A549 (cell line): ENCODE data around the gene USP24. TPM values are rescaled to one million over a fixed set of nuclear protein-coding genes. Genes with fewer than 3 reads are reported as not detected.

Experiments used
- ATAC-seq, 2 experiments: fragments of 200-7000 bp in 1 of 2; fragments of >200 bp in 1 of 2; cut with Nextera tagmentation in 1 of 2; cut with Tn5 transposase in 1 of 2; 3 replicates each; pipeline versions ENCODE4 v1.8.0 to v1.9.1; 2018 to 2020; ENCODE audit warnings: mild to moderate bottlenecking in 1 of 2, moderate library complexity in 1 of 2
- CTCF ChIA-PET: fragments of 300-600 bp; sonication (Branson Sonifier 250); formaldehyde crosslinking; extraction: SDS; loops from one replicate; lab custom pipeline; 2021; ENCODE audit warnings: antibody characterized with exemption, inconsistent platforms; lab: Yijun Ruan, JAX
- POLR2A ChIA-PET: fragments of 350-600 bp; formaldehyde crosslinking; extraction: SDS; loops from one replicate; lab custom pipeline; 2021; ENCODE audit warnings: antibody characterized with exemption, inconsistent platforms; lab: Yijun Ruan, JAX
- DNase-seq, 2 experiments: peaks; one replicate each; pipeline versions ENCODE4 v3.0.0 to v3.0.0-alpha.2; 2011 to 2016; ENCODE audit warnings: low read depth in 1 of 2, low spot score in 1 of 2
- FAIRE-seq: peaks from 2 replicates; lab custom pipeline; 2011; peaks lifted over from hg19 to GRCh38; lab: Jason Lieb, UNC
- H3K27ac ChIP-seq, 2 experiments: fragments of >200 bp; sonication (Bioruptor Twin); formaldehyde crosslinking; 3 replicates each; pipeline ENCODE4 v1.5.1; 2016 to 2017
- H3K4me1 ChIP-seq: fragments of >200 bp; sonication (Bioruptor Twin); formaldehyde crosslinking; 3 replicates; pipeline ENCODE4 v1.6.1; 2016
- H3K4me2 ChIP-seq: fragments of >200 bp; sonication (Bioruptor Twin); formaldehyde crosslinking; 3 replicates; pipeline ENCODE4 v1.6.1; 2016
- H3K4me3 ChIP-seq: fragments of >200 bp; sonication (Bioruptor Twin); formaldehyde crosslinking; 3 replicates; pipeline ENCODE4 v1.5.1; 2016
- H3K9me3 ChIP-seq: fragments of >200 bp; sonication (Bioruptor Twin); formaldehyde crosslinking; 3 replicates; pipeline ENCODE4 v1.6.1; 2016
- BHLHE40 ChIP-seq: IDR thresholded peaks from 2 replicates; pipeline ENCODE4 v1.6.1; 2012; ENCODE audit warnings: low read depth, low read length, inconsistent platforms
- CBX2 ChIP-seq: fragments of 200-600 bp; sonication (generic); IDR thresholded peaks from 2 replicates; pipeline ENCODE4 v1.6.1; 2016; ENCODE audit warnings: low read depth, mild to moderate bottlenecking, borderline replicate concordance
- EP300 ChIP-seq, 2 experiments: fragments of >200 bp; sonication (Bioruptor Twin); formaldehyde crosslinking; IDR thresholded peaks; 2 replicates in 1 of 2; 3 replicates in 1 of 2; pipeline ENCODE4 v1.6.1; 2016 to 2017
- ESRRA ChIP-seq: fragments of 150-350 bp; IDR thresholded peaks from 2 replicates; pipeline ENCODE4 v1.6.1; 2014; ENCODE audit warnings: mild to moderate bottlenecking, low read length, borderline replicate concordance
- FOSB ChIP-seq: fragments of 250-450 bp; sonication (Bioruptor Pico); IDR thresholded peaks from 2 replicates; pipeline ENCODE4 v1.5.0; 2020; ENCODE audit warnings: mild to moderate bottlenecking, moderate library complexity
- FOSL2 ChIP-seq, 2 experiments: fragments of 450-650 bp in 1 of 2; fragments of >200 bp in 1 of 2; sonication (Bioruptor Twin) in 1 of 2; formaldehyde crosslinking; IDR thresholded peaks; 2 replicates each; pipeline versions ENCODE4 v1.5.0 to v1.6.1; 2016 to 2020; ENCODE audit warnings: mild to moderate bottlenecking in 1 of 2, moderate library complexity in 1 of 2
- GATA3 ChIP-seq: IDR thresholded peaks from 2 replicates; pipeline ENCODE4 v1.6.1; 2012; ENCODE audit warnings: borderline replicate concordance
- HOXB5 ChIP-seq: fragments of 250-450 bp; sonication (Bioruptor Pico); IDR thresholded peaks from 2 replicates; pipeline ENCODE4 v1.5.0; 2020; ENCODE audit warnings: mild to moderate bottlenecking, moderate library complexity
- JUN ChIP-seq, 2 experiments: fragments of >200 bp; sonication (Bioruptor Twin); formaldehyde crosslinking; IDR thresholded peaks; 2 replicates in 1 of 2; 3 replicates in 1 of 2; pipeline ENCODE4 v1.6.1; 2016 to 2017
- KDM1A ChIP-seq: fragments of 200-600 bp; sonication (generic); IDR thresholded peaks from 2 replicates; pipeline ENCODE4 v1.6.1; 2016; ENCODE audit warnings: low read depth, mild to moderate bottlenecking
- MAFK ChIP-seq: fragments of 450-650 bp; IDR thresholded peaks from 2 replicates; pipeline ENCODE4 v1.6.1; 2014; ENCODE audit not compliant: partially characterized antibody
- MAZ ChIP-seq: fragments of 150-350 bp; IDR thresholded peaks from 2 replicates; pipeline ENCODE4 v1.6.1; 2014; ENCODE audit warnings: antibody characterized with exemption, low read depth, low read length, borderline replicate concordance
- MYC ChIP-seq: IDR thresholded peaks from 2 replicates; pipeline ENCODE4 v1.6.1; 2012; ENCODE audit warnings: mild to moderate bottlenecking, inconsistent platforms, low read length, improper control_type of control experiment, borderline replicate concordance
- NPAS2 ChIP-seq: fragments of 250-450 bp; sonication (Bioruptor Pico); IDR thresholded peaks from 2 replicates; pipeline ENCODE4 v1.8.0; 2022; ENCODE audit warnings: mild to moderate bottlenecking, moderate library complexity, borderline replicate concordance
- NR3C1 ChIP-seq: fragments of >200 bp; sonication (Bioruptor Twin); formaldehyde crosslinking; IDR thresholded peaks from 3 replicates; pipeline ENCODE4 v1.6.1; 2017
- RARB ChIP-seq: fragments of 250-450 bp; sonication (Bioruptor Pico); IDR thresholded peaks from 2 replicates; pipeline ENCODE4 v1.8.0; 2021; ENCODE audit warnings: mild to moderate bottlenecking, moderate library complexity
- RFX5 ChIP-seq: fragments of 450-650 bp; IDR thresholded peaks from 2 replicates; pipeline ENCODE4 v1.7.1; 2014; ENCODE audit warnings: antibody characterized with exemption, mild to moderate bottlenecking, moderate library complexity
- RNF2 ChIP-seq: fragments of 200-600 bp; sonication (generic); IDR thresholded peaks from 2 replicates; pipeline ENCODE4 v1.6.1; 2016; ENCODE audit warnings: low read depth, mild to moderate bottlenecking, antibody characterized with exemption, moderate library complexity, borderline replicate concordance
- SMC3 ChIP-seq: fragments of >200 bp; sonication (Bioruptor Twin); formaldehyde crosslinking; IDR thresholded peaks from 3 replicates; pipeline ENCODE4 v1.6.1; 2018; ENCODE audit warnings: inconsistent platforms
- TFCP2L1 ChIP-seq: fragments of 250-450 bp; sonication (Bioruptor Pico); IDR thresholded peaks from 2 replicates; pipeline ENCODE4 v1.5.0; 2021; ENCODE audit warnings: mild to moderate bottlenecking
- ZFP36 ChIP-seq: fragments of 450-650 bp; IDR thresholded peaks from 2 replicates; pipeline ENCODE4 v1.6.1; 2014; ENCODE audit warnings: borderline replicate concordance; ENCODE audit not compliant: partially characterized antibody
- WGBS: methylation state at CpG from one replicate; pipeline ENCODE4 v1.1.6; 2017; ENCODE audit errors: missing lambda C conversion rate; 5-methylcytosine and 5-hydroxymethylcytosine counted together
- polyA plus RNA-seq, 4 experiments: library from polyadenylated mRNA; depleted of rRNA in 3 of 4; stranded (reverse); fragments of >200 nt; fragmentation: RNase III in 1 of 4; extraction: RNeasy Plus Mini Kit Qiagen cat#74134 plus additional on column Dnase treatment in 1 of 4; gene quantifications; 2 replicates in 3 of 4; 3 replicates in 1 of 4; pipeline ENCODE4 v1.2.3, GENCODE V29; 2011 to 2017
- TF ChIP-seq, protein P1 (sequence below): fragments of 200-600 bp; sonication (generic); IDR thresholded peaks from 2 replicates; pipeline ENCODE4 v1.6.1; 2016; ENCODE audit warnings: antibody characterized with exemption, mild to moderate bottlenecking, moderate library complexity
- TF ChIP-seq, protein P2 (sequence below): fragments of 150-350 bp; IDR thresholded peaks from 2 replicates; pipeline ENCODE4 v1.6.1; 2014; ENCODE audit warnings: low read depth, mild to moderate bottlenecking, low read length
- TF ChIP-seq, protein P3 (sequence below): fragments of 450-650 bp; IDR thresholded peaks from 2 replicates; pipeline ENCODE4 v1.6.1; 2014; ENCODE audit warnings: antibody characterized with exemption
- TF ChIP-seq, protein P4 (sequence below): IDR thresholded peaks from 2 replicates; pipeline ENCODE4 v1.6.1; 2012
- TF ChIP-seq, protein P5 (sequence below): fragments of 250-450 bp; sonication (Bioruptor Pico); IDR thresholded peaks from 2 replicates; pipeline ENCODE4 v1.5.0; 2020; ENCODE audit warnings: low read depth, mild to moderate bottlenecking, moderate library complexity

Gene USP24
- polyA plus RNA-seq, 2 of the 4 experiments (the other 2 are of a cell fraction): 14.7 to 21.7 TPM

DNA sequence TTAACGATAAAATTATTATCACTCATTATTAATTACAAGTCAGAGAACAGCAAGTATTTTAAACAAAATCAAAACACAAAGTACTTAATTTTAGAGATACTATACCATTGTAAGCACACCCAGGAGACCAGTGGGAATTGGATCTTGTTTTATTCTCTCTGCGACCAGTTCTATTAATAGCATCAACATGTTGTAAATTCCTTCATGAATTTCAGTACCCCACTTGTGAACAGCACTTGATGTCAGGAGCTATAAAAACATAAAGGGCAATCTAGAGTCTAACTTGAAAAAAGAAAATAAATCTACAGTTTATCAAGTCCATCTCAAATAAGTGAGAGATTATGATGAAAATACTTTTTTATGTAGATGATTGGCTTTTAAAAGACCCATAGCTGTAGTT is 42.9 kb downstream of the USP24 start:
- H3K4me1 ChIP-seq: no peaks in the 10 kb centered on the region
- 91% methylated on average over 2 of the region's 2 CpGs for WGBS
- H3K4me3 ChIP-seq: no peak overlapping the region
- no peak overlapping the region for H3K4me2 ChIP-seq
- ChIA-PET CTCF (no interaction called here), POLR2A (interaction anchor here (1.3 kb wide), 1 partner anchor 43 kb away, joined by 3 read pairs; the partner anchor contains the start of gene USP24)
- DNase-seq: no peak
- no peak for ATAC-seq
- FAIRE-seq: no peak
- H3K27ac ChIP-seq: no peak overlapping the region
- no peaks in the 10 kb centered on the region for H3K9me3 ChIP-seq
- TF ChIP-seq, protein P1, sequence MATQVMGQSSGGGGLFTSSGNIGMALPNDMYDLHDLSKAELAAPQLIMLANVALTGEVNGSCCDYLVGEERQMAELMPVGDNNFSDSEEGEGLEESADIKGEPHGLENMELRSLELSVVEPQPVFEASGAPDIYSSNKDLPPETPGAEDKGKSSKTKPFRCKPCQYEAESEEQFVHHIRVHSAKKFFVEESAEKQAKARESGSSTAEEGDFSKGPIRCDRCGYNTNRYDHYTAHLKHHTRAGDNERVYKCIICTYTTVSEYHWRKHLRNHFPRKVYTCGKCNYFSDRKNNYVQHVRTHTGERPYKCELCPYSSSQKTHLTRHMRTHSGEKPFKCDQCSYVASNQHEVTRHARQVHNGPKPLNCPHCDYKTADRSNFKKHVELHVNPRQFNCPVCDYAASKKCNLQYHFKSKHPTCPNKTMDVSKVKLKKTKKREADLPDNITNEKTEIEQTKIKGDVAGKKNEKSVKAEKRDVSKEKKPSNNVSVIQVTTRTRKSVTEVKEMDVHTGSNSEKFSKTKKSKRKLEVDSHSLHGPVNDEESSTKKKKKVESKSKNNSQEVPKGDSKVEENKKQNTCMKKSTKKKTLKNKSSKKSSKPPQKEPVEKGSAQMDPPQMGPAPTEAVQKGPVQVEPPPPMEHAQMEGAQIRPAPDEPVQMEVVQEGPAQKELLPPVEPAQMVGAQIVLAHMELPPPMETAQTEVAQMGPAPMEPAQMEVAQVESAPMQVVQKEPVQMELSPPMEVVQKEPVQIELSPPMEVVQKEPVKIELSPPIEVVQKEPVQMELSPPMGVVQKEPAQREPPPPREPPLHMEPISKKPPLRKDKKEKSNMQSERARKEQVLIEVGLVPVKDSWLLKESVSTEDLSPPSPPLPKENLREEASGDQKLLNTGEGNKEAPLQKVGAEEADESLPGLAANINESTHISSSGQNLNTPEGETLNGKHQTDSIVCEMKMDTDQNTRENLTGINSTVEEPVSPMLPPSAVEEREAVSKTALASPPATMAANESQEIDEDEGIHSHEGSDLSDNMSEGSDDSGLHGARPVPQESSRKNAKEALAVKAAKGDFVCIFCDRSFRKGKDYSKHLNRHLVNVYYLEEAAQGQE: peak; percentile 41; the same call in 1 of the 2 replicates
- TF ChIP-seq KDM1A: no peak
- TF ChIP-seq, protein P2, sequence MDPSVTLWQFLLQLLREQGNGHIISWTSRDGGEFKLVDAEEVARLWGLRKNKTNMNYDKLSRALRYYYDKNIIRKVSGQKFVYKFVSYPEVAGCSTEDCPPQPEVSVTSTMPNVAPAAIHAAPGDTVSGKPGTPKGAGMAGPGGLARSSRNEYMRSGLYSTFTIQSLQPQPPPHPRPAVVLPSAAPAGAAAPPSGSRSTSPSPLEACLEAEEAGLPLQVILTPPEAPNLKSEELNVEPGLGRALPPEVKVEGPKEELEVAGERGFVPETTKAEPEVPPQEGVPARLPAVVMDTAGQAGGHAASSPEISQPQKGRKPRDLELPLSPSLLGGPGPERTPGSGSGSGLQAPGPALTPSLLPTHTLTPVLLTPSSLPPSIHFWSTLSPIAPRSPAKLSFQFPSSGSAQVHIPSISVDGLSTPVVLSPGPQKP: no peak
- TF ChIP-seq, protein P3, sequence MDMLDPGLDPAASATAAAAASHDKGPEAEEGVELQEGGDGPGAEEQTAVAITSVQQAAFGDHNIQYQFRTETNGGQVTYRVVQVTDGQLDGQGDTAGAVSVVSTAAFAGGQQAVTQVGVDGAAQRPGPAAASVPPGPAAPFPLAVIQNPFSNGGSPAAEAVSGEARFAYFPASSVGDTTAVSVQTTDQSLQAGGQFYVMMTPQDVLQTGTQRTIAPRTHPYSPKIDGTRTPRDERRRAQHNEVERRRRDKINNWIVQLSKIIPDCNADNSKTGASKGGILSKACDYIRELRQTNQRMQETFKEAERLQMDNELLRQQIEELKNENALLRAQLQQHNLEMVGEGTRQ: no peak
- no peak for TF ChIP-seq ESRRA

DNA sequence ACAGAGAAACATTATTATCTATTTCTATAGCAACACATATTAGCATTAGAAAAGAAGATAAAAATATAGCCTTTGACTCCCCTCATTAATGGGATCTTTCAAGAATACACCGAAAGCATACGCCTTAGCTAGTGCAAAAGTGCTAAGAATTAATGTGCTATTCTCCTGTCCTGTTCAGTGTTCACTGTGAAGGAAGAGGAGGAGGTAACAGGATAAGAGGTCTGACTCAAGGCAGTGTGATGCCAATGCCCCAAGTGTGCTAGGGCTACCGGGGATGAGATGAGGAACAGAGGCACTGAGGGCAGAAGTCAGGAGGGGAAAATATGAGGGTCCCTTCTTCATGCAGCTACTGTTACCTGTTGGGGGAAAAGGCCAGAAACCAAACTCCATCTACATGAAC is 43.5 kb downstream of the USP24 start:
- H3K4me3 ChIP-seq: no peak overlapping the region
- FAIRE-seq: no peak
- H3K4me2 ChIP-seq: no peak overlapping the region
- TF ChIP-seq, protein P4, sequence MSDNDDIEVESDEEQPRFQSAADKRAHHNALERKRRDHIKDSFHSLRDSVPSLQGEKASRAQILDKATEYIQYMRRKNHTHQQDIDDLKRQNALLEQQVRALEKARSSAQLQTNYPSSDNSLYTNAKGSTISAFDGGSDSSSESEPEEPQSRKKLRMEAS: no peak
- TF ChIP-seq CBX2 (no peak), HOXB5 (CRISPR knock-in tag) (no peak), NR3C1 (no peak), TFCP2L1 (CRISPR knock-in tag) (no peak), SMC3 (no peak)
- TF ChIP-seq, protein P5, sequence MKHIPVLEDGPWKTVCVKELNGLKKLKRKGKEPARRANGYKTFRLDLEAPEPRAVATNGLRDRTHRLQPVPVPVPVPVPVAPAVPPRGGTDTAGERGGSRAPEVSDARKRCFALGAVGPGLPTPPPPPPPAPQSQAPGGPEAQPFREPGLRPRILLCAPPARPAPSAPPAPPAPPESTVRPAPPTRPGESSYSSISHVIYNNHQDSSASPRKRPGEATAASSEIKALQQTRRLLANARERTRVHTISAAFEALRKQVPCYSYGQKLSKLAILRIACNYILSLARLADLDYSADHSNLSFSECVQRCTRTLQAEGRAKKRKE (CRISPR knock-in tag): no peak
- ATAC-seq: no peak
- no peak overlapping the region for H3K27ac ChIP-seq
- H3K9me3 ChIP-seq: no peaks in the 10 kb centered on the region
- DNase-seq: no peak
- ChIA-PET CTCF (no interaction called here), POLR2A (interaction anchor here (1.3 kb wide), 1 partner anchor 44 kb away, joined by 3 read pairs; the partner anchor contains the start of gene USP24)
- H3K4me1 ChIP-seq: no peaks in the 10 kb centered on the region
- 89% methylated on average over 3 of the region's 3 CpGs for WGBS

DNA sequence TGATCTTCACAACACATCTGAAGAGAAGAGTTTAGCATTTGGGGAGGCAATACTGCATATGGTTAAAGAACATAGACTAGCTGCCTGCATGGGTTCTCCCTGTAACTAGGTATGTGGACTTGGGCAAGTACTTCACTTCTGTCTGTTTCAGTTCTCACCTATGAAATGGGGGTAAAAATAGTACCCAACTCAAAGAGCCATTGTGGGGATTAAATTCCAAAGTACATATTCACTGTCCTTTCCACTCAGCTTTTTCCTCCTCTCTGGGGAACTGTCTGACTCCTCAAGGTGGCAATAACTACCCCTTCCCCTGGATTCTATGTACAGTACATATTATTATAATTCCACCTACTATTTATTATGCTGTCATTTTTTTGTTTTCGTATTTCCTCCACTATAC is 44.7 kb downstream of the USP24 start:
- CTCF ChIA-PET: no interaction called here

More for the DNA sequence above, 44.7 kb downstream of the USP24 start:
- POLR2A ChIA-PET: no interaction called here
- Histone ChIP-seq H3K4me1 (no peaks in the 10 kb centered on the region), H3K27ac (no peak overlapping the region), H3K4me2 (no peak overlapping the region), H3K4me3 (no peak overlapping the region), H3K9me3 (no peaks in the 10 kb centered on the region)
- no peak for FAIRE-seq
- WGBS: 77% methylated on average over 1 of the region's 1 CpG
- ATAC-seq: no peak
- TF ChIP-seq ESRRA (no peak), FOSL2 (IDR thresholded peaks at IDR 0.05) (no peak), FOSL2 (CRISPR knock-in tag; IDR thresholded peaks at IDR 0.05) (no peak), FOSB (no peak), RNF2 (no peak), ZFP36 (no peak), BHLHE40 (no peak), MAZ (no peak), EP300 (IDR thresholded peaks at IDR 0.05) (no peak), MYC (no peak), NPAS2 (no peak), HOXB5 (CRISPR knock-in tag) (no peak), JUN (IDR thresholded peaks at IDR 0.05) (no peak), RARB (no peak), MAFK (no peak), RFX5 (no peak), KDM1A (no peak), GATA3 (no peak)
- TF ChIP-seq, protein P5 (CRISPR knock-in tag): no peak
- no peak for DNase-seq
